Measurements from ENCODE around the gene ARRB2. TPM values are rescaled to one million over a fixed set of nuclear protein-coding genes. Genes with fewer than 3 reads are reported as not detected.

The ARRB2 gene
- polyA plus RNA-seq, 1 donor from 2014 or later: 28.3 TPM

GRCh38 chr17:4740584-4740983 lies 30.2 kb downstream of the ARRB2 start:
- Histone ChIP-seq H3K9me2 (ENCODE audit: insufficient read depth, low read length) (no peaks in the 10 kb centered on the region), H3K9me3 (ENCODE audit: low read length) (no peaks in the 10 kb centered on the region), H3K27ac (ENCODE audit: low read length) (no peak overlapping the region), H3K4me3 (ENCODE audit: low read length) (no peak overlapping the region), H2AFZ (ENCODE audit: low read depth, low read length) (no peak overlapping the region), H3K9ac (ENCODE audit: low read length) (no peak overlapping the region), H3F3A (ENCODE audit: insufficient read depth, low read length, poor library complexity, severe bottlenecking) (no peaks in the 10 kb centered on the region), H4K20me1 (ENCODE audit: insufficient read depth) (no peaks in the 10 kb centered on the region), H3K79me2 (replicated peaks; ENCODE audit: insufficient read depth, low read length) (no peaks in the 10 kb centered on the region), H3K27me3 (ENCODE audit: insufficient read depth, low read depth, low read length) (peaks cover 77% of the 10 kb centered on the region), H3K4me2 (ENCODE audit: low read length) (no peak overlapping the region), H3K36me3 (ENCODE audit: insufficient read depth, low read length) (no peaks in the 10 kb centered on the region)
- TF ChIP-seq REST (IDR thresholded peaks at IDR 0.05; ENCODE audit: borderline replicate concordance): no peak
- TF ChIP-seq TAF1 (IDR thresholded peaks at IDR 0.05; ENCODE audit: low read depth): no peak
- TF ChIP-seq POLR2AphosphoS5 (IDR thresholded peaks at IDR 0.05): no peak
- TF ChIP-seq EP300 (conservative IDR thresholded peaks at IDR 0.05; ENCODE audit: poor library complexity, severe bottlenecking): no peak
- TF ChIP-seq, protein P1, sequence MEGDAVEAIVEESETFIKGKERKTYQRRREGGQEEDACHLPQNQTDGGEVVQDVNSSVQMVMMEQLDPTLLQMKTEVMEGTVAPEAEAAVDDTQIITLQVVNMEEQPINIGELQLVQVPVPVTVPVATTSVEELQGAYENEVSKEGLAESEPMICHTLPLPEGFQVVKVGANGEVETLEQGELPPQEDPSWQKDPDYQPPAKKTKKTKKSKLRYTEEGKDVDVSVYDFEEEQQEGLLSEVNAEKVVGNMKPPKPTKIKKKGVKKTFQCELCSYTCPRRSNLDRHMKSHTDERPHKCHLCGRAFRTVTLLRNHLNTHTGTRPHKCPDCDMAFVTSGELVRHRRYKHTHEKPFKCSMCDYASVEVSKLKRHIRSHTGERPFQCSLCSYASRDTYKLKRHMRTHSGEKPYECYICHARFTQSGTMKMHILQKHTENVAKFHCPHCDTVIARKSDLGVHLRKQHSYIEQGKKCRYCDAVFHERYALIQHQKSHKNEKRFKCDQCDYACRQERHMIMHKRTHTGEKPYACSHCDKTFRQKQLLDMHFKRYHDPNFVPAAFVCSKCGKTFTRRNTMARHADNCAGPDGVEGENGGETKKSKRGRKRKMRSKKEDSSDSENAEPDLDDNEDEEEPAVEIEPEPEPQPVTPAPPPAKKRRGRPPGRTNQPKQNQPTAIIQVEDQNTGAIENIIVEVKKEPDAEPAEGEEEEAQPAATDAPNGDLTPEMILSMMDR (IDR thresholded peaks at IDR 0.05; ENCODE audit: poor library complexity, severe bottlenecking): no peak
- TF ChIP-seq SMC3 (conservative IDR thresholded peaks at IDR 0.05; ENCODE audit: poor library complexity): no peak
- TF ChIP-seq EZH2 (IDR thresholded peaks at IDR 0.05; ENCODE audit: borderline replicate concordance, insufficient read depth, low read length, poor library complexity, severe bottlenecking): no peak
- TF ChIP-seq RAD21 (conservative IDR thresholded peaks at IDR 0.05): no peak
- TF ChIP-seq MXI1 (conservative IDR thresholded peaks at IDR 0.05; ENCODE audit: poor library complexity, severe bottlenecking): no peak

- TF ChIP-seq MXI1 (conservative IDR thresholded peaks at IDR 0.05; ENCODE audit: poor library complexity, severe bottlenecking): no peak
- TF ChIP-seq, protein P1 (IDR thresholded peaks at IDR 0.05; ENCODE audit: poor library complexity, severe bottlenecking): no peak
- TF ChIP-seq EP300 (conservative IDR thresholded peaks at IDR 0.05; ENCODE audit: poor library complexity, severe bottlenecking): no peak
- TF ChIP-seq SMC3 (conservative IDR thresholded peaks at IDR 0.05; ENCODE audit: poor library complexity): no peak
- H3K27me3 ChIP-seq (ENCODE audit: insufficient read depth, low read depth, low read length): peaks cover 77% of the 10 kb centered on the region
- H3K9ac ChIP-seq (ENCODE audit: low read length): no peak overlapping the region
- no peaks in the 10 kb centered on the region for H3K9me3 ChIP-seq (ENCODE audit: low read length)
- no peak overlapping the region for H2AFZ ChIP-seq (ENCODE audit: low read depth, low read length)
- no peak overlapping the region for H3K4me3 ChIP-seq (ENCODE audit: low read length)
- no peaks in the 10 kb centered on the region for H4K20me1 ChIP-seq (ENCODE audit: insufficient read depth)
- no peaks in the 10 kb centered on the region for H3K36me3 ChIP-seq (ENCODE audit: insufficient read depth, low read length)
- no peaks in the 10 kb centered on the region for H3K79me2 ChIP-seq (replicated peaks; ENCODE audit: insufficient read depth, low read length)
- H3K27ac ChIP-seq (ENCODE audit: low read length): no peak overlapping the region
- H3F3A ChIP-seq (ENCODE audit: insufficient read depth, low read length, poor library complexity, severe bottlenecking): no peaks in the 10 kb centered on the region
- no peaks in the 10 kb centered on the region for H3K9me2 ChIP-seq (ENCODE audit: insufficient read depth, low read length)
- no peak overlapping the region for H3K4me2 ChIP-seq (ENCODE audit: low read length)
These were observed 31.1 kb downstream of the ARRB2 start for GRCh38 chr17:4741544-4741943.

Data from neural cell (in vitro differentiated cells).